Heart left ventricle (tissue), 13 donors: ENCODE results near the gene CKMT1B.
"Not testable (repeated sequence)": the region's sequence is repeated elsewhere in the genome, so short reads cannot be mapped to it uniquely, and the experiment has no call there.

ENCODE experiments used
- POLR2A ChIP-seq, 2 donors: fragments of 450-650 bp; IDR thresholded peaks; one replicate each; pipeline ENCODE4 v1.6.1; 2017; ENCODE audit warnings: antibody characterized with exemption in 2 of 2, mild to moderate bottlenecking in 2 of 2, moderate library complexity in 2 of 2
- TF ChIP-seq, protein P1 (sequence below), 12 donors: fragments of 200-600 bp; sonication (generic) in 4 of 12; IDR thresholded peaks; one replicate each; pipeline versions ENCODE4 v1.5.0 to v1.8.0; 2018 to 2022; ENCODE audit warnings: antibody characterized with exemption in 12 of 12, mild to moderate bottlenecking in 5 of 12
- donor health status: ischemic (EF 13 %, LVEDD 7.1; RV severe dilation, severe dysfunction).
- donor health status: DM: no; HTN: yes; CAD: no.
- donor health status: DM: no; HTN: no; CAD: no.
- donor health status: ischemic (EF 25% LVEDD 6.9; RV normal size, moderate dysfunction).
- donor health status: ischemic (EF 25% LVEDD 5.7; RV mildly dilated, moderate dysfunction).
- donor health status: ischemic (EF 35%, LVEDD 5.7; RV mildly dilated, moderate dysfunction).
- donor health status: nonischemic (EF 11% LVEDD 7.7; RV severe dilation, severe dysfunction).
- donor health status: DM: yes; HTN: yes; CAD: no.
- donor health status: PGD.
- donor health status: ischemic (EF 29% LVEDD 5.4; RV normal size, mild dysfunction).
- donor health status: nonischemic (EF 23%, LVEDD 6.1; RV moderate dilation, normal function).

DNA sequence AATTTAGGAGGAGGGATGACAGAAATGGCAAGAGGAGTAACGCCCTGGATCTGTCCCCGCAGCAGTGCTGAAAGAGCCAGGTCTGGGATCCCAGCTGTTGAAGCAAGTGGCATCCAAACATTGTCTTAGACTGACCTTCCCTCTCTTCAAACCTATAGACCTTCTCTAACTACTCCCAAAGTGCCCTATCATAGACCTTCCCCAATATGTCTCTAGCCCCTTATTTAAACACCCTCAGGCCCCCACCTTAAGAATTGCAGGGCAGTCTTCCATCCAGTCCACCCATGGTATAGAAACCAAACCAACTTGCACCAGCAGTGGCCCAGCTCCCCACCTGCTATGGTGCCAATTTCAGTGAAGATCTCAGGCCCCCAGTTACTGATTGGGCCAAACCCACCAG, 6.4 kb downstream of the CKMT1B start:
- TF ChIP-seq, protein P1, sequence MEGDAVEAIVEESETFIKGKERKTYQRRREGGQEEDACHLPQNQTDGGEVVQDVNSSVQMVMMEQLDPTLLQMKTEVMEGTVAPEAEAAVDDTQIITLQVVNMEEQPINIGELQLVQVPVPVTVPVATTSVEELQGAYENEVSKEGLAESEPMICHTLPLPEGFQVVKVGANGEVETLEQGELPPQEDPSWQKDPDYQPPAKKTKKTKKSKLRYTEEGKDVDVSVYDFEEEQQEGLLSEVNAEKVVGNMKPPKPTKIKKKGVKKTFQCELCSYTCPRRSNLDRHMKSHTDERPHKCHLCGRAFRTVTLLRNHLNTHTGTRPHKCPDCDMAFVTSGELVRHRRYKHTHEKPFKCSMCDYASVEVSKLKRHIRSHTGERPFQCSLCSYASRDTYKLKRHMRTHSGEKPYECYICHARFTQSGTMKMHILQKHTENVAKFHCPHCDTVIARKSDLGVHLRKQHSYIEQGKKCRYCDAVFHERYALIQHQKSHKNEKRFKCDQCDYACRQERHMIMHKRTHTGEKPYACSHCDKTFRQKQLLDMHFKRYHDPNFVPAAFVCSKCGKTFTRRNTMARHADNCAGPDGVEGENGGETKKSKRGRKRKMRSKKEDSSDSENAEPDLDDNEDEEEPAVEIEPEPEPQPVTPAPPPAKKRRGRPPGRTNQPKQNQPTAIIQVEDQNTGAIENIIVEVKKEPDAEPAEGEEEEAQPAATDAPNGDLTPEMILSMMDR (IDR thresholded peaks at IDR 0.05): not testable (repeated sequence)
- not testable (repeated sequence) for TF ChIP-seq POLR2A (IDR thresholded peaks at IDR 0.05)
